ENCODE measurements around the gene LAMB1.

DNA sequence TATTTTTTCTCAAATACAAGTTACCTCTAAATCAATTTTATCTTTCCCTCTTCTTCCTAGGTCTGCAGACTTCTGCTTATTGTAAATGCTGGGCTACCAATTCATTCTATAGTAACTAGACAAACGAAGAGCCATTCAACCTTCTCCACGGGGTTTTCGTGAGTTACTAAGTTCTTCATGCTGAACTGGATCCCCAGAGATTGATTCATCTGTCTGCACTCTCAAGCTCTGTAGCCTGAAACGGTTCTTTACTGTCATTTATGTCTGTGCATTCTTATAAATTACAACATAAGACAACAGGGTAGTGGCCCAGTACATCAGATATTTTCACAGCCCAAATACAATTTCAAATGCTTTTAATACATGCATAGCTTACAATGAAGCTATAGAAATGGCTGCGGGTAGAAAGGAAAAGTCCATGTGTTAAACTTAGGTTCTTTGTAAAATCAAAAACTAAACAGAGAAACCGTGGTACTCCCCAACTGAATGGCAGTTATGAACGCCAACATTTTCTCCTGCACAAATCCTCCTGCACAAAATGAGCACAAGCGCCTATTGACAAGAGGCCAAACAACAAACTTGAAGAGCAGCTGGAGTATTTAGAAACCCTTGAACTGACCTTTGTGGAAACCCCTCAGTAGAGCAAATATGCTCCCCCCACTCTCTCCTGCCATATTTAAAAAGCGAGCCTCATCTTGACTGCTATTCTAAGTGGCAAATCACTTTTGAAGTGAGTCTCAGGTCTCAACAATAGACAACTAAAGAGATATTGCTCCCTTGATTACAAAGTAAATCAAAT is 20.7 kb downstream of the LAMB1 start:
- no peak for TF ChIP-seq EZH2phosphoT487 (IDR thresholded peaks at IDR 0.05; ENCODE audit: low read depth)
- TF ChIP-seq, protein P1, sequence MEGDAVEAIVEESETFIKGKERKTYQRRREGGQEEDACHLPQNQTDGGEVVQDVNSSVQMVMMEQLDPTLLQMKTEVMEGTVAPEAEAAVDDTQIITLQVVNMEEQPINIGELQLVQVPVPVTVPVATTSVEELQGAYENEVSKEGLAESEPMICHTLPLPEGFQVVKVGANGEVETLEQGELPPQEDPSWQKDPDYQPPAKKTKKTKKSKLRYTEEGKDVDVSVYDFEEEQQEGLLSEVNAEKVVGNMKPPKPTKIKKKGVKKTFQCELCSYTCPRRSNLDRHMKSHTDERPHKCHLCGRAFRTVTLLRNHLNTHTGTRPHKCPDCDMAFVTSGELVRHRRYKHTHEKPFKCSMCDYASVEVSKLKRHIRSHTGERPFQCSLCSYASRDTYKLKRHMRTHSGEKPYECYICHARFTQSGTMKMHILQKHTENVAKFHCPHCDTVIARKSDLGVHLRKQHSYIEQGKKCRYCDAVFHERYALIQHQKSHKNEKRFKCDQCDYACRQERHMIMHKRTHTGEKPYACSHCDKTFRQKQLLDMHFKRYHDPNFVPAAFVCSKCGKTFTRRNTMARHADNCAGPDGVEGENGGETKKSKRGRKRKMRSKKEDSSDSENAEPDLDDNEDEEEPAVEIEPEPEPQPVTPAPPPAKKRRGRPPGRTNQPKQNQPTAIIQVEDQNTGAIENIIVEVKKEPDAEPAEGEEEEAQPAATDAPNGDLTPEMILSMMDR (IDR thresholded peaks at IDR 0.05; ENCODE audit: low read depth, low read length): no peak

Data from OCI-LY3 (cell line).